ENCODE measurements around the gene MAGOH. TPM values are rescaled to one million over a fixed set of nuclear protein-coding genes. Genes with fewer than 3 reads are reported as not detected.

MAGOH gene
- total and polyA plus RNA-seq, 2 donors (not counting 3 experiments of a cell fraction or from before 2014, with no cell fraction given): 25.9 to 60.1 TPM

DNA sequence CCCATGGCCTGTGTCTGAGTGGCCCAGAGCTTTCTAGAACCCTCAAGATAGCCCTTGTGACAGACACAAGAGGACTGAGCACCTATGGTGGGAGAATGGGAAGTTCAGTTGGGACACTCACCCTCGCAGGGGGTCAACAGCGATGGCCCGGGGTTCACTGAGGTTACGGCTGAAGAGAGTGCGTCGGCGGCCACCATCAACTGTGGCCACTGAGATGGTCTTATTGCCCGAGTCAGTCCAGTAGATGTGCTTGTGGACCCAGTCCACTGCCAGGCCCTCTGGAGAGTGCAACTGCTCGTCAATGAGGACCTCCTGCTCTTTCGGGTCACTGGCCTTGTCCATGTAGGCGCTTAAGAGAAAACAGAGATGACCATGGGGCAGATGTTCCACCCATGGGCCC is 25.7 kb upstream of the MAGOH start:
- Histone ChIP-seq H3K36me3 (ENCODE audit: control insufficient read depth in 2 of 2, extremely low read depth in 1 of 2, insufficient read depth in 2 of 2, low read length in 2 of 2) (peaks cover 16 to 17% of the 10 kb centered on the region in 2 experiments), H3K9me3 (replicated peaks; ENCODE audit: control insufficient read depth, insufficient read depth, low read length) (no peaks in the 10 kb centered on the region), H4K20me1 (replicated peaks; ENCODE audit: control insufficient read depth, extremely low read depth, insufficient read depth, low read length) (no peaks in the 10 kb centered on the region), H3K4me1 (ENCODE audit: control insufficient read depth, extremely low read depth, insufficient read depth, low read length) (no peaks in the 10 kb centered on the region), H3K9ac (replicated peaks; ENCODE audit: extremely low read depth, insufficient read depth, low read length) (no peak overlapping the region), H3K4me2 (ENCODE audit: insufficient read depth, low read length) (no peak overlapping the region), H3K79me2 (ENCODE audit: control insufficient read depth, insufficient read depth, low read length) (no peaks in the 10 kb centered on the region), H3K4me3 (replicated peaks in 1 of 3; ENCODE audit: insufficient read depth in 1 of 3, low read depth in 1 of 3, low read length in 3 of 3) (no peak overlapping the region), H2AFZ (ENCODE audit: low read depth, low read length) (no peak overlapping the region), H3K27me3 (ENCODE audit: control insufficient read depth in 2 of 2, insufficient read depth in 2 of 2, low read length in 2 of 2) (no peaks in the 10 kb centered on the region), H3K27ac (ENCODE audit: insufficient read depth, low read depth, low read length) (no peak overlapping the region), H3K9me1 (replicated peaks; ENCODE audit: control insufficient read depth, extremely low read depth, insufficient read depth, low read length) (no peaks in the 10 kb centered on the region)
- TF ChIP-seq POLR2A (IDR thresholded peaks at IDR 0.05; ENCODE audit: low read depth, low read length): no peak
- no peak for TF ChIP-seq FOS (IDR thresholded peaks at IDR 0.05; ENCODE audit: borderline replicate concordance, insufficient read depth, low read length)
- TF ChIP-seq, protein P1, sequence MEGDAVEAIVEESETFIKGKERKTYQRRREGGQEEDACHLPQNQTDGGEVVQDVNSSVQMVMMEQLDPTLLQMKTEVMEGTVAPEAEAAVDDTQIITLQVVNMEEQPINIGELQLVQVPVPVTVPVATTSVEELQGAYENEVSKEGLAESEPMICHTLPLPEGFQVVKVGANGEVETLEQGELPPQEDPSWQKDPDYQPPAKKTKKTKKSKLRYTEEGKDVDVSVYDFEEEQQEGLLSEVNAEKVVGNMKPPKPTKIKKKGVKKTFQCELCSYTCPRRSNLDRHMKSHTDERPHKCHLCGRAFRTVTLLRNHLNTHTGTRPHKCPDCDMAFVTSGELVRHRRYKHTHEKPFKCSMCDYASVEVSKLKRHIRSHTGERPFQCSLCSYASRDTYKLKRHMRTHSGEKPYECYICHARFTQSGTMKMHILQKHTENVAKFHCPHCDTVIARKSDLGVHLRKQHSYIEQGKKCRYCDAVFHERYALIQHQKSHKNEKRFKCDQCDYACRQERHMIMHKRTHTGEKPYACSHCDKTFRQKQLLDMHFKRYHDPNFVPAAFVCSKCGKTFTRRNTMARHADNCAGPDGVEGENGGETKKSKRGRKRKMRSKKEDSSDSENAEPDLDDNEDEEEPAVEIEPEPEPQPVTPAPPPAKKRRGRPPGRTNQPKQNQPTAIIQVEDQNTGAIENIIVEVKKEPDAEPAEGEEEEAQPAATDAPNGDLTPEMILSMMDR (IDR thresholded peaks at IDR 0.05; ENCODE audit: extremely low read depth in 1 of 2, insufficient read depth in 1 of 2, low read depth in 1 of 2, low read length in 2 of 2): no peak
- TF ChIP-seq POLR2AphosphoS5 (IDR thresholded peaks at IDR 0.05; ENCODE audit: insufficient read depth, low read depth, low read length): no peak
- no peak for TF ChIP-seq EZH2 (IDR thresholded peaks at IDR 0.05; ENCODE audit: borderline replicate concordance, low read depth, low read length, severe bottlenecking)
- no peak for TF ChIP-seq MYC (IDR thresholded peaks at IDR 0.05; ENCODE audit: low read depth, low read length)
- TF ChIP-seq GATA2 (IDR thresholded peaks at IDR 0.05; ENCODE audit: insufficient read depth, insufficient read length, low read depth, low read length): no peak
- no peak for TF ChIP-seq JUN (IDR thresholded peaks at IDR 0.05; ENCODE audit: borderline replicate concordance, insufficient read depth, insufficient read length, low read depth)
- TF ChIP-seq, protein P2, sequence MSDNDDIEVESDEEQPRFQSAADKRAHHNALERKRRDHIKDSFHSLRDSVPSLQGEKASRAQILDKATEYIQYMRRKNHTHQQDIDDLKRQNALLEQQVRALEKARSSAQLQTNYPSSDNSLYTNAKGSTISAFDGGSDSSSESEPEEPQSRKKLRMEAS (IDR thresholded peaks at IDR 0.05; ENCODE audit: insufficient read depth, insufficient read length): no peak
- CTCF ChIA-PET: interaction anchor here (1.3 kb wide), 1 partner anchor 129 kb away, joined by 4 read pairs; no protein-coding TSS in a partner anchor
- no TSS peak for BruUV-seq (replicated peaks)
- DNase-seq (ENCODE audit: low read depth, low spot score) (no peak), FAIRE-seq (no peak)
- intact Hi-C loops (cut with micrococcal nuclease) (no loop called here), dilution Hi-C loops (cut with MboI; ENCODE audit: extremely low pct_ligation_motif_present, low sequenced_read_pairs) (no loop called here)
- POLR2A ChIA-PET: no interaction called here
